Eye (tissue), 1 donor: ENCODE results near the gene FAM222A.
A peak's percentile ranks its signal among the peaks of the same experiment; 100 is the strongest.

Experiments used
- DNase-seq: peaks from one replicate; pipeline ENCODE4 v3.0.0-alpha.2; 2015

Gene FAM222A

DNA sequence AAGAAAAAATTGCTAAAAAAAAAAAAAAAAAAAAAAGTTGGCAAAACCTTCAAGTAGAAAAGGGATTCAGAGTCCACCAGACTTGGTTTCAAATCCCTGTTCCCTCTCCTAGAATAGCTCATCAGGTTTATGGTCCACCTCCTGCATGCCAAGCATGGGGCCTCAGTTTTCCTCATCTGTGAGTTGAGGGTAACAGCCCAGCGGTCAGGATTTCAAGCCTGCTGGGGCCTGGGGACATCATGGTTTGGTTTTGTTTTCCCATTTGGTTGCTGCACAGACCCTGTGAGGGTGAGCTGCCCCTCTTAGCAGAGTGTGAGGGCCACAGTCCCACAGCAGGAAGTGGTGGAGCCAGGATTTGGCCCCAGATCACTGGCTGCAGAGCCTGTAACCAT, 12.5 kb downstream of the FAM222A start:
- no peak for DNase-seq

DNA sequence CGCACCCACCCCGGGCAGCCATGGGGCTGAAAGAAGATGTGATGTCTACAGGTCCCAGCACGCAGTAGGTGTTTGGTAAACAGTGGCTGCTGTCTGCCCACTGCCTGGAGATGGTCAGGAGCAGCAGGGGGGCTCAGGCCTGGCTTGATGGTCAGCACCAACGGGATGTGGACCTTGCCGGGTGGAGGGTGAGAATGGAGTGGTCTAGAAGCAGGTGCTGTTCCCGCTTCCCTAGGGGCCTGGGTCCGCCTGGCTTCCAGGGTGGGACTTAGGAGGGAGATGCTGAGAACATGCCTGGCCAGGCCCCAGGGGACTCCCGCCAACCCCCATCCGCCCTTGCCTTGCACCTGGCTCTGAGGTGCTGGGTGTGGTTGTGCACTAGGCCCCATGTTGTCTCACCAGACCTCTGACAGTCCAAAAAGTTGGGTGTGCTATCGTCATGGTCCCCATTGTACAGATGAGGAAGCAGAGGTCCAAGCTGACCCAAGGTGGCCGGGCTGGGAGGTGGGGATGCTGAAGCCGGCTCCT, 12.9 kb downstream of the FAM222A start:
- no peak for DNase-seq

DNA sequence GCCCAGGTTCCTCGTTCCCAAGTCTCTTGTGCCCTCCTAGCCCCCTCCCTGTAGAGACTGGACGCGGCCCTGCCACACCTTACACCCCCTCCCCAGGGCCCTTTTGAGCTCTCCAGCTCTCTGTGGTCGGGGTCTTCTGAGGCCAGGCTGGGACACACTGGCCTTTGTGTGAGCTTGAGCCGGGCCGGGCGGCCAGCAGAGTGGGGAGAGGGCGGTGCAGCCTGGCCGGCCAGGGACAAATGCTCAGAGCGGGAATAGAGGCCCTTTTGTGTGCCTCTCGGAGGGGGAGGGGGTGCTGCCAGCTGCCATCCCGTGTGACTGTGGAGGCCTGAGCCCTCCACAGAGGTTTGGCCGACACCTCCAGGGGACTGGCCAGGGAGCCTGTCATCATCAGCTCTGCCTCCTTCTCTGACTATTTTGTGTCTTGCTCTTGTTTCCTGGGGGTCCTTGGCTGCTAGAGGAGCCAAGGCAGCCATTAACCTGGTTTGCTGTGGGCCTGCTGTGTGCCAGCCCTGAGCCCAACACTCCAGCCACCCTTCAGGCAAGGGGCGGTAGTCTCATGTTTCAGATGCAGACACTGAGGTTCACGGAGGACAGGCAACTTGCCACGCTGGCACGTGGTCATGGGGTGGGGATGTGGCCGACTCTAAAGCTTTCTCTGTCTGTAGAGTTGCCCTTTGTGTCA, 13.6 kb downstream of the FAM222A start:
- DNase-seq = peak; percentile 85

GRCh38 chr12:109727746-109728726, 14.4 kb downstream of the FAM222A start:
- no peak for DNase-seq

DNA sequence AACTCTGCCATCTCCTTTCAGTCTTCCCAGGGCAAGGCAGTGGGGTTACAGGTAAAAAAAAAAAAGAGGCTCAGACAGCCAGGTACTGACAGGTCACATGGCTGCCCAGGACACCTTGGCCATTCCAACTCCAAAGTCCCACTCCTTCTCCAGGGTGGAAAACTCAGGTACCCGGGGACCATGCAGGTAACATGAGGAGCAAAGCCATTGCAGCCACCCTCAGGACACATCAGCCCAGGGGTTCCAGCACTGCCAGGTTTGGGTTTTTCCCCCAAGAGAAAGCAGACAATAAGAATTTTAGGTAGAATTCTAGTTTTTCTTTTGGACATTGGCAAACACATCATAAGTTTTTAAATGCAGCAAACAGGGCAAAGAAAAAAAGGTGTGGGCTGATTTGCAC, 15.3 kb downstream of the FAM222A start:
- no peak for DNase-seq

GRCh38 chr12:109729371-109729781, 15.8 kb downstream of the FAM222A start:
- DNase-seq = no peak

GRCh38 chr12:109729801-109730200, 16.2 kb downstream of the FAM222A start:
- DNase-seq = no peak

GRCh38 chr12:109730306-109731145, 16.9 kb downstream of the FAM222A start:
- DNase-seq = no peak

- peak; percentile 48 for DNase-seq
Observed at GRCh38 chr12:109731231-109731731, 17.7 kb downstream of the FAM222A start.

DNA sequence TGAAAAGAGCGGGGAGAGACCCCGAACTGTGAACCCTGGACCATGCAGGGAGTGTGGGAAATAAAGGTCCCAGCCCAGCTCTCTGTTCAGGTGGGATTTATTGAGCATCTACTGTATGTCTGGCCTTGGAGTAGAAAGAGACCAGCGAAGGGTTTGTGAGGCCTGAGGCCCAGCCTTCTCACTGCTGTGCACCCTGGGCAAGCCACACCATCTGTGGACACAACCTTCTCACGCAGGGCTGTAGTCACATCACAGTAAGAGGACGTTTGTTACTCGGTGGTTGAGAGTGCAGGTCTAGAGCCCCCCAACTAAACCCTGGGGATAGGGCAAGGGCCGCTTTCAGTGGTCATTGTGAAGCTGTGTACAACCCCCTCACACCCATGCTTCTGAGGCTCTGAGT, 18.2 kb downstream of the FAM222A start:
- DNase-seq = no peak

DNA sequence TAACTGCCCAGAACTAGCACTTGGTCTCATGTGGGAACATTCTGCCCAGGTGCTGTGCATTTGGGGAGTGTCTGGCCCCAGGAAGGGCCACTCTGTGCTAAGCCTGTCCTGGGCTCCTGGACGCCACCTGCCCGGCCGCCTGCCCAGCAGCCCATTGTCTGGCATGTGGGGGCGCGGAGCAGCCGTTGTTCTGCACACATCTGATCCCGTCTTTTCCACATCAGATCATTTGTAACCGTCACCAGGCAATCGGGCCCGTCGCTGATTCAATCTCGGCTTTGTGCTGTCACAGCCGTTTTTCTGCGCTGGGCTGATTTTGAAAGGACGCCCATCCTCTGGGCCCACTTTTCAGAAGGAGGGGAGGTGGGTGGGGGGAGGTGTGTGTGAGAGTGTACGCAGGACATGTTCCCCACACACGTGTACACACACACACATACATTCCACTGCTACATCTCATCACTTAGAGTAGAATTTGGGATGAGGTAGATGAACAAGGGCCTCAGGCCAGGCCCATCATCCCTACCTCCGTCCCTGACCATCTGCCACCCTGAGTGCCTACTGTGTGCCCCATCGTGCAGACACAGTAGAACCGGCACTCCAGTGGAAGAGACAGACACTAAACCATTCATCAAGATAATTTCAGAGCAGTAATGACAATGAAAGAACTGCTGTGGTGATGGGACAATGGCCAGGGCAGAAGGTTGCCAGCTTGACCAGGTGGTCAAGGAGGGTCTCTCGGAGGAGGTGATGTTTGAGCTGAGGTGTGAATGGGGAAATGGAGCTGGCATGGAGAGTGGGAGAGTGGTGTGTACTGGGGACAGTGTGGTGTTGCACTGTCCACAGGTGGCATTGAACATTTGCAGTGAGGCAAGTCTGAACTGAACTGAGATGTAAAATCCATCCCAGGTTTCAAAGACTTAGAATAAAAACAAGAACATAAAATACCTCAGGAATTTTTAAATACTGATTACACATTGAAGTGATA, 19.0 kb downstream of the FAM222A start:
- DNase-seq = peak; percentile 95

DNA sequence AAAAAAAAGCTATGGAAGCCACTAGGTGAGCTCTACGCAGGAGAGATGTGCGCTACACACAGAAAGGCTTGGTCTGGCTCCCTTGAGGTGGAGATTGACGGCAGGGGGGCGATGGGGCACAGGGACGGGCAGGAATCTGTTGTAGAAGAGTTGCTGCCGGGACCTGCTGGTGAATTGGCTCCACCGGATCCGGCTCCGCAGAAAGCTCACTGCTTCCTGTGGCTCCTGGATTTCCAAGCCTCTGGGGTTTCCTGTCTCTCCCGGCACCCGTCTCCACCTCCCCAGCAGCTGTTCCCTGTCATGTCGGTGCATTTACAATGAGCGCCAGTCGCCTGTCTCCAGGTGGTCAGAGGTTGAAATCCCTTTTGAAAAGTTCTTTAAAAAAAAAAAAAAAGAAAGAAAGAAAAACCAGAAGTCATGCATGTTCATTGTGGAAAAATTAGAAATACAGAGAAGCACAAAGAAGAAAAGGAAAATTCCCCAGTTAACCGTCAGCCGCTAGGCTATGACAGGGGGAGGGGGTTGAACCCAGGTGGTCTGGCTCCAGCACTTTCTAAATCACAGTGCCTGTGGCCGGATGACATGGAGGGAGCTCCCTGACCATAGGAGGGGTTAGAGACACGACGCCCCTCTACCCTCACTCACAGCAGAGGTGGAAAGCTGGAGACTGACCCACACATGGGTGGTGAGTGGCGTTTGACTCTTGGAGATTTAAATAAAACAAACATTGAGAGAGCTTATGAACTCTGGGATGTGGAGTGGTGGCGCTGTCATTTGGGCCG, 20.8 kb downstream of the FAM222A start:
- DNase-seq = peak; percentile 75

GRCh38 chr12:109735051-109735521, 21.5 kb downstream of the FAM222A start:
- DNase-seq = no peak

DNA sequence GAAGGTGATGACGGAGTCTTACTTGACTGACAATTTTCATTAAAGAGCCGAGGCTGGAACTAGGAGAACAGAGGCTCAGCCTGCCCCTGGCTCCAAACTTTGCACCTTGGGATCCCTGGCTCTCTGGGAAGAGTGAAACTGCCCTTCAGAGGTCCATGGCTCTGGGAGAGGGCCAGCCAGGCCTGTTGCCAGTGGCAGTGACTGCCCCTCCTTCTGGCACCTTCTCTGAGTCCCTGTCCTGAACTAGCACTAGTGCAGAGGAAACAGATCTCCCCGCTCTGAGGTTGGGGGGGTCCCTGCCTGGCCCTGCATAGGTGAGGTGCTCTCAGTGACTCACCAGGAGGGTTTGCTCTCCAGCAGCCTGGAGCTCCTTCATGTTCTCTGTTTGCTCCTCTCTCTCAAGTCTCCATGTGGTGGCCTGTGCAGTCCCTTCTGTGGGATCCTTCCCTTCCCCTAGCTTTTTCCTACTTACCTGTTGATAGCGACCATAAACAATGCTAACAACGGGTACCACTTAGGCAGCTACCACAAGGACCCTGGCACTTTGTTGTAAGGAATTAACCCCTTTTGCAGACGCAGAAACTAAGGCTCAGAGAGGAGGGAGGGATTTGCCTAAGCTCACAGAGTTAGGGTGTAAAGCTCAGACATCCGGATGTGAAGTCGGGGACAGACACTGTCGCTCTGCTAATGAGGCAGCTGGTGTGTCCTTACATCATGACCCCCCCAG, 22.4 kb downstream of the FAM222A start:
- no peak for DNase-seq

- peak; percentile 92 for DNase-seq
Observed at GRCh38 chr12:109736552-109737108, 23.0 kb downstream of the FAM222A start.

- DNase-seq = no peak
Observed at GRCh38 chr12:109737126-109737525, 23.5 kb downstream of the FAM222A start.

GRCh38 chr12:109737631-109738030, 24.0 kb downstream of the FAM222A start:
- DNase-seq = no peak

DNA sequence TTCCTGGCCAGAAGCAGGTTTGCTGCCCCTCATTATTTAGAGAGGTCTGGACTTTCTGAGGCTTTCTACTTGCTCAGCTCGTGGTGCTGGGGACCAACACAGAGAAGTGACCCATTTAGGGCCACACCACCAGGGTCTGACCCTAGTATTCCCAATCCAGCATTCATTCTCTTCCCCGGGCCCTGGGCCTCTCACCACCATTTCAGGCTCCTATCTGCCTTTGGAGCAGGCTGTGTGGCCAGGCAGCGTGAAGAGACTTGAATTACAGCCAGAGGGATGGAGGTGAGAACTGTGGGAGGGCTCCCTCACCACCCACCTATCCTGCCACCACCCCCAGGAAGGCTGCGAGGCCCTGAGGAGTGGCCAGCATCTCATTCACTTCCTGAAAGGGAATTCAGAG, 24.6 kb downstream of the FAM222A start:
- DNase-seq = no peak
